Heart left ventricle (tissue), 16 donors: Measurements from ENCODE around the gene LONP1. TPM values are rescaled to one million over a fixed set of nuclear protein-coding genes. Genes with fewer than 3 reads are reported as not detected.

ENCODE experiments used
- ATAC-seq, 4 donors: fragments of 200-7000 bp; cut with Tn5 transposase; one replicate each; pipeline ENCODE4 v1.9.1; 2020 to 2022; ENCODE audit warnings: moderate library complexity in 4 of 4, mild to moderate bottlenecking in 3 of 4, moderate number of reproducible peaks in 1 of 4
- DNase-seq, 5 donors: peaks; one replicate each; pipeline ENCODE4 v3.0.0-alpha.2; 2020
- H3K27ac ChIP-seq, 12 donors: fragments of 200-600 bp; sonication (generic) in 4 of 12; one replicate each; pipeline versions ENCODE4 v1.5.0 to v1.8.0; 2016 to 2022; ENCODE audit warnings: mild to moderate bottlenecking in 2 of 12
- H3K27me3 ChIP-seq, 9 donors: fragments of 200-600 bp; sonication (generic) in 2 of 9; one replicate each; pipeline versions ENCODE4 v1.5.1 to v1.8.0; 2016 to 2022; ENCODE audit warnings: mild to moderate bottlenecking in 3 of 9
- H3K36me3 ChIP-seq, 9 donors: fragments of 200-600 bp; sonication (generic) in 2 of 9; one replicate each; pipeline versions ENCODE4 v1.5.0 to v1.8.0; 2018 to 2022; ENCODE audit warnings: mild to moderate bottlenecking in 2 of 9
- H3K4me1 ChIP-seq, 12 donors: fragments of 200-600 bp; sonication (generic) in 4 of 12; one replicate each; pipeline versions ENCODE4 v1.5.0 to v1.8.0; 2016 to 2022; ENCODE audit warnings: mild to moderate bottlenecking in 3 of 12
- H3K4me3 ChIP-seq, 12 donors: fragments of 200-600 bp; sonication (generic) in 4 of 12; one replicate each; pipeline versions ENCODE4 v1.5.0 to v1.8.0; 2017 to 2022; ENCODE audit warnings: mild to moderate bottlenecking in 9 of 12, moderate library complexity in 4 of 12
- H3K9me3 ChIP-seq, 12 donors: fragments of 200-600 bp; sonication (generic) in 4 of 12; one replicate each; pipeline versions ENCODE4 v1.5.0 to v1.8.0; 2016 to 2022; ENCODE audit warnings: mild to moderate bottlenecking in 1 of 12
- CTCF ChIP-seq, 12 donors: fragments of 200-600 bp; sonication (generic) in 4 of 12; IDR thresholded peaks; one replicate each; pipeline versions ENCODE4 v1.5.0 to v1.8.0; 2018 to 2022; ENCODE audit warnings: antibody characterized with exemption in 12 of 12, mild to moderate bottlenecking in 5 of 12
- POLR2A ChIP-seq, 2 donors: fragments of 450-650 bp; IDR thresholded peaks; one replicate each; pipeline ENCODE4 v1.6.1; 2017; ENCODE audit warnings: antibody characterized with exemption in 2 of 2, mild to moderate bottlenecking in 2 of 2, moderate library complexity in 2 of 2
- WGBS, 4 donors: extraction: QIAGEN DNeasy Blood & Tissue Kit in 2 of 4; methylation state at CpG; one replicate each; pipeline versions ENCODE4 v1.1.5 to v1.1.7; 2013 to 2018; 5-methylcytosine and 5-hydroxymethylcytosine counted together
- intact Hi-C, 10 donors: fragments of 100-400 bp; cut with DNase I; formaldehyde crosslinking; loops; one replicate each; pipeline versions ENCODE4 v1.11.1 to v1.14.2; 2022
- polyA plus RNA-seq, 2 donors: library from polyadenylated mRNA; stranded (reverse); fragments of 200-250 nt; gene quantifications; one replicate each; pipeline ENCODE4 v1.2.3, GENCODE V29; 2013
- total RNA-seq, 9 donors: library from RNA; depleted of rRNA in 2 of 9; stranded (reverse); fragments of >200 nt in 2 of 9; fragmentation: NEBNext Ultra II Directional in 3 of 9; extraction: Animal tissue kit (Norgen Biotek cat#: 25700) in 3 of 9; gene quantifications; one replicate each; pipeline versions ENCODE4 v1.1.0 to v1.2.4, GENCODE V29; 2016 to 2023
- donor health status: ischemic (EF 13 %, LVEDD 7.1; RV severe dilation, severe dysfunction).
- donor health status: healthy with polysubstance abuse.
- donor health status: DM: no; HTN: yes; CAD: no.
- donor health status: DM: no; HTN: no; CAD: no.
- donor health status: ischemic (EF 25% LVEDD 6.9; RV normal size, moderate dysfunction).
- donor health status: ischemic (EF 25% LVEDD 5.7; RV mildly dilated, moderate dysfunction).
- donor health status: healthy.
- donor health status: DM: yes; HTN: yes; CAD: no.
- donor health status: ischemic (EF 35%, LVEDD 5.7; RV mildly dilated, moderate dysfunction).
- donor health status: nonischemic (EF 11% LVEDD 7.7; RV severe dilation, severe dysfunction).
- donor health status: DM: yes; HTN: yes; CAD: no.
- donor health status: PGD.
- donor health status: ischemic (EF 29% LVEDD 5.4; RV normal size, mild dysfunction).
- donor health status: nonischemic (EF 23%, LVEDD 6.1; RV moderate dilation, normal function).

The LONP1 gene
- total and polyA plus RNA-seq, 11 donors: 61.2 to 123 (median 94.6) TPM

GRCh38 chr19:5673752-5674151 is 46.2 kb downstream of the LONP1 start:
- ATAC-seq (no peak), DNase-seq (no peak)
- H3K36me3 ChIP-seq: peaks cover 0 to 31% (median 20%) of the 10 kb centered on the region in 9 donors
- no peaks in the 10 kb centered on the region for H3K9me3 ChIP-seq
- TF ChIP-seq POLR2A (IDR thresholded peaks at IDR 0.05) (no peak), CTCF (IDR thresholded peaks at IDR 0.05) (no peak)
- no peak overlapping the region for H3K27ac ChIP-seq
- 93 to 100% (median 98%) methylated on average over 1 of the region's 1 CpG for WGBS, 4 donors
- H3K4me3 ChIP-seq: no peak overlapping the region
- H3K27me3 ChIP-seq: no peaks in the 10 kb centered on the region
- H3K4me1 ChIP-seq: peaks cover 0 to 20% (median 8%) of the 10 kb centered on the region in 12 donors
- intact Hi-C loops: loop anchor here in 1 of 10 donors (10.0 kb wide), 1 partner anchor 49 kb away; the partner anchor contains the start of genes SAFB and SAFB2

- intact Hi-C loops: loop anchor here in 1 of 10 donors (10.0 kb wide), 1 partner anchor 48 kb away; the partner anchor contains the start of genes SAFB and SAFB2
- DNase-seq: peak in 1 of 5 donors; percentile 22
- H3K4me3 ChIP-seq: no peak overlapping the region
- H3K4me1 ChIP-seq: peaks cover 0 to 18% (median 7%) of the 10 kb centered on the region in 12 donors
- peaks cover 0 to 35% (median 27%) of the 10 kb centered on the region in 9 donors for H3K36me3 ChIP-seq
- H3K9me3 ChIP-seq: no peaks in the 10 kb centered on the region
- no peak overlapping the region for H3K27ac ChIP-seq
- ATAC-seq: no peak
- 80 to 88% (median 85%) methylated on average over 13 of the region's 13 CpGs for WGBS, 4 donors
- H3K27me3 ChIP-seq: no peaks in the 10 kb centered on the region
- no peak for TF ChIP-seq CTCF (IDR thresholded peaks at IDR 0.05)
- TF ChIP-seq POLR2A (IDR thresholded peaks at IDR 0.05): no peak
Observed at GRCh38 chr19:5672708-5673459, 47.1 kb downstream of the LONP1 start.

GRCh38 chr19:5671600-5671999 is 48.3 kb downstream of the LONP1 start:
- Histone ChIP-seq H3K4me1 (peaks cover 0 to 17% (median 7%) of the 10 kb centered on the region in 12 donors), H3K4me3 (no peak overlapping the region), H3K36me3 (peaks cover 0 to 48% (median 38%) of the 10 kb centered on the region in 9 donors), H3K9me3 (no peaks in the 10 kb centered on the region), H3K27ac (no peak overlapping the region), H3K27me3 (no peaks in the 10 kb centered on the region)
- ATAC-seq (no peak), DNase-seq (no peak)
- 88 to 100% (median 96%) methylated on average over 4 to 7 of the region's 7 CpGs for WGBS, 4 donors
- TF ChIP-seq CTCF (IDR thresholded peaks at IDR 0.05) (no peak), POLR2A (IDR thresholded peaks at IDR 0.05) (no peak)
- intact Hi-C loops: loop anchor here in 1 of 10 donors (10.0 kb wide), 1 partner anchor 47 kb away; the partner anchor contains the start of genes SAFB and SAFB2

- no peak overlapping the region for H3K27ac ChIP-seq
- WGBS, 4 donors: 82 to 93% (median 85%) methylated on average over 3 to 11 of the region's 11 CpGs
- no peak for ATAC-seq
- no peaks in the 10 kb centered on the region for H3K4me1 ChIP-seq
- H3K9me3 ChIP-seq: no peaks in the 10 kb centered on the region
- H3K36me3 ChIP-seq: peaks cover 0 to 72% (median 62%) of the 10 kb centered on the region in 9 donors
- H3K4me3 ChIP-seq: no peak overlapping the region
- no peak for TF ChIP-seq CTCF (IDR thresholded peaks at IDR 0.05)
- no peak for TF ChIP-seq POLR2A (IDR thresholded peaks at IDR 0.05)
- intact Hi-C loops: no loop called here
- DNase-seq: no peak
- no peaks in the 10 kb centered on the region for H3K27me3 ChIP-seq
Observed at GRCh38 chr19:5669212-5669611, 50.7 kb downstream of the LONP1 start.
